NOMO-1 treated with dmso at 0.1 percent for 144 hours (cell line): ENCODE measurements around the gene BZW1.

ENCODE experiments used
- DNase-seq: peaks from one replicate; lab custom pipeline; 2025; ENCODE audit not compliant: unreplicated experiment; lab: John Stamatoyannopoulos, UW

The BZW1 gene

GRCh38 chr2:200873560-200873959 is 61.9 kb downstream of the BZW1 start:
- no peak for DNase-seq
